GM18907 (cell line): ENCODE results near the gene ORM1.

ENCODE experiments used
- ATAC-seq: cut with Tn5 transposase; IDR thresholded peaks from one replicate; pipeline ENCODE4 v1.9.1; 2021; ENCODE audit warnings: mild to moderate bottlenecking, moderate library complexity; ENCODE audit not compliant: unreplicated experiment

The ORM1 gene

GRCh38 chr9:114361542-114361941 lies 38.6 kb downstream of the ORM1 start:
- no peak for ATAC-seq

GRCh38 chr9:114362394-114362793 lies 39.5 kb downstream of the ORM1 start:
- no peak for ATAC-seq

GRCh38 chr9:114363424-114363823 lies 40.5 kb downstream of the ORM1 start:
- ATAC-seq: no peak

GRCh38 chr9:114364134-114365041 lies 41.5 kb downstream of the ORM1 start:
- ATAC-seq: no peak

- ATAC-seq: no peak
Measured at GRCh38 chr9:114365194-114365593, 42.3 kb downstream of the ORM1 start.

GRCh38 chr9:114366334-114367128 lies 43.6 kb downstream of the ORM1 start:
- peak; percentile 53 for ATAC-seq

GRCh38 chr9:114367366-114367765 lies 44.5 kb downstream of the ORM1 start:
- no peak for ATAC-seq

- no peak for ATAC-seq
Measured at GRCh38 chr9:114367772-114368569, 45.1 kb downstream of the ORM1 start.

- ATAC-seq: no peak
Measured at GRCh38 chr9:114369216-114370130, 46.6 kb downstream of the ORM1 start.

- no peak for ATAC-seq
Measured at GRCh38 chr9:114370251-114370967, 47.5 kb downstream of the ORM1 start.

GRCh38 chr9:114370968-114371320 lies 48.0 kb downstream of the ORM1 start:
- ATAC-seq: no peak

GRCh38 chr9:114371343-114371944 lies 48.5 kb downstream of the ORM1 start:
- no peak for ATAC-seq

GRCh38 chr9:114371973-114372917 lies 49.3 kb downstream of the ORM1 start:
- ATAC-seq: peak; percentile 27

- ATAC-seq: peak; percentile 95
Measured at GRCh38 chr9:114372921-114373448, 50.1 kb downstream of the ORM1 start.

GRCh38 chr9:114373960-114374730 lies 51.2 kb downstream of the ORM1 start:
- no peak for ATAC-seq

GRCh38 chr9:114374936-114375335 lies 52.0 kb downstream of the ORM1 start:
- ATAC-seq: no peak
